ENCODE data around the gene SAMM50.

Gene SAMM50

GRCh38 chr22:43975041-43975440 is 19.8 kb downstream of the SAMM50 start:
- no peaks in the 10 kb centered on the region for H3K4me1 ChIP-seq (ENCODE audit: insufficient read depth, low read length, severe bottlenecking)
- H3K36me3 ChIP-seq (ENCODE audit: insufficient read depth, low read length), result peaks cover 93% of the 10 kb centered on the region
- no peak overlapping the region for H3K9ac ChIP-seq (ENCODE audit: low read length)
- H2AFZ ChIP-seq (ENCODE audit: low read length), result no peak overlapping the region
- TF ChIP-seq EZH2 (IDR thresholded peaks at IDR 0.05; ENCODE audit: borderline replicate concordance, low read length), result no peak
- TF ChIP-seq CTCF (IDR thresholded peaks at IDR 0.05; ENCODE audit: low read length), result no peak
- H3F3A ChIP-seq (ENCODE audit: insufficient read depth, low read length), result no peaks in the 10 kb centered on the region
- no peaks in the 10 kb centered on the region for H3K27me3 ChIP-seq (ENCODE audit: insufficient read depth, low read length)
- H4K20me1 ChIP-seq (ENCODE audit: insufficient read depth, low read length), result no peaks in the 10 kb centered on the region
- H3K79me2 ChIP-seq (ENCODE audit: insufficient read depth, low read length), result no peaks in the 10 kb centered on the region
- no peak overlapping the region for H3K27ac ChIP-seq (ENCODE audit: low read depth, low read length, poor library complexity, severe bottlenecking)
- H3K9me2 ChIP-seq (ENCODE audit: low read depth, low read length), result no peaks in the 10 kb centered on the region
- H3K4me2 ChIP-seq (ENCODE audit: low read length), result no peak overlapping the region
- no peaks in the 10 kb centered on the region for H3K9me3 ChIP-seq (ENCODE audit: low read length)
- H3K4me3 ChIP-seq (ENCODE audit: low read depth, low read length, poor library complexity, severe bottlenecking), result no peak overlapping the region

- Histone ChIP-seq H3K27me3 (ENCODE audit: insufficient read depth, low read length) (no peaks in the 10 kb centered on the region), H3K4me3 (ENCODE audit: low read depth, low read length, poor library complexity, severe bottlenecking) (no peak overlapping the region), H2AFZ (ENCODE audit: low read length) (no peak overlapping the region), H3K27ac (ENCODE audit: low read depth, low read length, poor library complexity, severe bottlenecking) (no peak overlapping the region), H3K4me2 (ENCODE audit: low read length) (no peak overlapping the region), H3K9me2 (ENCODE audit: low read depth, low read length) (no peaks in the 10 kb centered on the region), H4K20me1 (ENCODE audit: insufficient read depth, low read length) (no peaks in the 10 kb centered on the region), H3F3A (ENCODE audit: insufficient read depth, low read length) (no peaks in the 10 kb centered on the region), H3K79me2 (ENCODE audit: insufficient read depth, low read length) (no peaks in the 10 kb centered on the region), H3K36me3 (ENCODE audit: insufficient read depth, low read length) (peaks cover 93% of the 10 kb centered on the region), H3K9ac (ENCODE audit: low read length) (no peak overlapping the region), H3K9me3 (ENCODE audit: low read length) (no peaks in the 10 kb centered on the region), H3K4me1 (ENCODE audit: insufficient read depth, low read length, severe bottlenecking) (no peaks in the 10 kb centered on the region)
- no peak for TF ChIP-seq EZH2 (IDR thresholded peaks at IDR 0.05; ENCODE audit: borderline replicate concordance, low read length)
- no peak for TF ChIP-seq CTCF (IDR thresholded peaks at IDR 0.05; ENCODE audit: low read length)
These were observed 21.9 kb downstream of the SAMM50 start for GRCh38 chr22:43976861-43977795.

GRCh38 chr22:43978558-43978957 is 23.3 kb downstream of the SAMM50 start:
- no peak for TF ChIP-seq EZH2 (IDR thresholded peaks at IDR 0.05; ENCODE audit: borderline replicate concordance, low read length)
- no peak for TF ChIP-seq CTCF (IDR thresholded peaks at IDR 0.05; ENCODE audit: low read length)
- Histone ChIP-seq H3K27ac (ENCODE audit: low read depth, low read length, poor library complexity, severe bottlenecking) (no peak overlapping the region), H3K9me2 (ENCODE audit: low read depth, low read length) (no peaks in the 10 kb centered on the region), H4K20me1 (ENCODE audit: insufficient read depth, low read length) (no peaks in the 10 kb centered on the region), H3F3A (ENCODE audit: insufficient read depth, low read length) (no peaks in the 10 kb centered on the region), H3K4me1 (ENCODE audit: insufficient read depth, low read length, severe bottlenecking) (no peaks in the 10 kb centered on the region), H3K36me3 (ENCODE audit: insufficient read depth, low read length) (peaks cover 91% of the 10 kb centered on the region), H3K9me3 (ENCODE audit: low read length) (no peaks in the 10 kb centered on the region), H3K79me2 (ENCODE audit: insufficient read depth, low read length) (no peaks in the 10 kb centered on the region), H3K27me3 (ENCODE audit: insufficient read depth, low read length) (no peaks in the 10 kb centered on the region), H2AFZ (ENCODE audit: low read length) (no peak overlapping the region), H3K9ac (ENCODE audit: low read length) (no peak overlapping the region), H3K4me3 (ENCODE audit: low read depth, low read length, poor library complexity, severe bottlenecking) (no peak overlapping the region), H3K4me2 (ENCODE audit: low read length) (no peak overlapping the region)

Data from OCI-LY1 (cell line).